ENCODE measurements around the gene RHBDL1. TPM values are rescaled to one million over a fixed set of nuclear protein-coding genes. Genes with fewer than 3 reads are reported as not detected.

Gene RHBDL1
- total and polyA plus RNA-seq, 2 experiments from 2014 or later: 8.4 to 10.1 TPM

GRCh38 chr16:632486-633335 is 42.8 kb upstream of the RHBDL1 start:
- Histone ChIP-seq H3K79me2 (replicated peaks; ENCODE audit: insufficient read depth) (no peaks in the 10 kb centered on the region; the same call in 1 of the 2 replicates), H3K4me3 (no peak overlapping the region), H3K27ac (ENCODE audit: low read depth) (no peak overlapping the region), H3K4me2 (no peak overlapping the region), H3K36me3 (ENCODE audit: insufficient read depth) (no peaks in the 10 kb centered on the region), H4K20me1 (replicated peaks; ENCODE audit: insufficient read depth) (no peaks in the 10 kb centered on the region), H3F3A (replicated peaks; ENCODE audit: low read depth) (0 out of 2 replicates have a peak, but pooled peaks cover 3% of the 10 kb centered on the region), H3K4me1 (ENCODE audit: insufficient read depth) (peaks cover 18% of the 10 kb centered on the region), H3K9me2 (ENCODE audit: insufficient read depth) (no peaks in the 10 kb centered on the region), H2AFZ (no peak overlapping the region), H3K27me3 (ENCODE audit: insufficient read depth) (no peaks in the 10 kb centered on the region)
- TF ChIP-seq JUNB (IDR thresholded peaks at IDR 0.05; ENCODE audit: unreplicated experiment): no peak
- TF ChIP-seq STAT1 (IDR thresholded peaks at IDR 0.05; ENCODE audit: unreplicated experiment): no peak
- no peak for TF ChIP-seq EZH2 (IDR thresholded peaks at IDR 0.05; ENCODE audit: low read depth, unreplicated experiment)
- TF ChIP-seq CTCF (conservative IDR thresholded peaks at IDR 0.05; ENCODE audit: low read depth in 2 of 2): no peak
- TF ChIP-seq CREB1 (CRISPR knock-in tag; IDR thresholded peaks at IDR 0.05; ENCODE audit: low read depth): no peak
- TF ChIP-seq, protein P1, sequence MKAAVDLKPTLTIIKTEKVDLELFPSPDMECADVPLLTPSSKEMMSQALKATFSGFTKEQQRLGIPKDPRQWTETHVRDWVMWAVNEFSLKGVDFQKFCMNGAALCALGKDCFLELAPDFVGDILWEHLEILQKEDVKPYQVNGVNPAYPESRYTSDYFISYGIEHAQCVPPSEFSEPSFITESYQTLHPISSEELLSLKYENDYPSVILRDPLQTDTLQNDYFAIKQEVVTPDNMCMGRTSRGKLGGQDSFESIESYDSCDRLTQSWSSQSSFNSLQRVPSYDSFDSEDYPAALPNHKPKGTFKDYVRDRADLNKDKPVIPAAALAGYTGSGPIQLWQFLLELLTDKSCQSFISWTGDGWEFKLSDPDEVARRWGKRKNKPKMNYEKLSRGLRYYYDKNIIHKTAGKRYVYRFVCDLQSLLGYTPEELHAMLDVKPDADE (IDR thresholded peaks at IDR 0.05): no peak
- no peak for TF ChIP-seq EZH2phosphoT487 (IDR thresholded peaks at IDR 0.05; ENCODE audit: unreplicated experiment)
- no peak for TF ChIP-seq NANOG (IDR thresholded peaks at IDR 0.05; ENCODE audit: borderline replicate concordance)
- no peak for TF ChIP-seq ZNF114 (CRISPR knock-in tag; IDR thresholded peaks at IDR 0.05)
- TF ChIP-seq, protein P2, sequence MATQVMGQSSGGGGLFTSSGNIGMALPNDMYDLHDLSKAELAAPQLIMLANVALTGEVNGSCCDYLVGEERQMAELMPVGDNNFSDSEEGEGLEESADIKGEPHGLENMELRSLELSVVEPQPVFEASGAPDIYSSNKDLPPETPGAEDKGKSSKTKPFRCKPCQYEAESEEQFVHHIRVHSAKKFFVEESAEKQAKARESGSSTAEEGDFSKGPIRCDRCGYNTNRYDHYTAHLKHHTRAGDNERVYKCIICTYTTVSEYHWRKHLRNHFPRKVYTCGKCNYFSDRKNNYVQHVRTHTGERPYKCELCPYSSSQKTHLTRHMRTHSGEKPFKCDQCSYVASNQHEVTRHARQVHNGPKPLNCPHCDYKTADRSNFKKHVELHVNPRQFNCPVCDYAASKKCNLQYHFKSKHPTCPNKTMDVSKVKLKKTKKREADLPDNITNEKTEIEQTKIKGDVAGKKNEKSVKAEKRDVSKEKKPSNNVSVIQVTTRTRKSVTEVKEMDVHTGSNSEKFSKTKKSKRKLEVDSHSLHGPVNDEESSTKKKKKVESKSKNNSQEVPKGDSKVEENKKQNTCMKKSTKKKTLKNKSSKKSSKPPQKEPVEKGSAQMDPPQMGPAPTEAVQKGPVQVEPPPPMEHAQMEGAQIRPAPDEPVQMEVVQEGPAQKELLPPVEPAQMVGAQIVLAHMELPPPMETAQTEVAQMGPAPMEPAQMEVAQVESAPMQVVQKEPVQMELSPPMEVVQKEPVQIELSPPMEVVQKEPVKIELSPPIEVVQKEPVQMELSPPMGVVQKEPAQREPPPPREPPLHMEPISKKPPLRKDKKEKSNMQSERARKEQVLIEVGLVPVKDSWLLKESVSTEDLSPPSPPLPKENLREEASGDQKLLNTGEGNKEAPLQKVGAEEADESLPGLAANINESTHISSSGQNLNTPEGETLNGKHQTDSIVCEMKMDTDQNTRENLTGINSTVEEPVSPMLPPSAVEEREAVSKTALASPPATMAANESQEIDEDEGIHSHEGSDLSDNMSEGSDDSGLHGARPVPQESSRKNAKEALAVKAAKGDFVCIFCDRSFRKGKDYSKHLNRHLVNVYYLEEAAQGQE (IDR thresholded peaks at IDR 0.05; ENCODE audit: unreplicated experiment): no peak
- no peak for TF ChIP-seq POLR2AphosphoS5 (IDR thresholded peaks at IDR 0.05; ENCODE audit: low read depth)
- TF ChIP-seq, protein P3, sequence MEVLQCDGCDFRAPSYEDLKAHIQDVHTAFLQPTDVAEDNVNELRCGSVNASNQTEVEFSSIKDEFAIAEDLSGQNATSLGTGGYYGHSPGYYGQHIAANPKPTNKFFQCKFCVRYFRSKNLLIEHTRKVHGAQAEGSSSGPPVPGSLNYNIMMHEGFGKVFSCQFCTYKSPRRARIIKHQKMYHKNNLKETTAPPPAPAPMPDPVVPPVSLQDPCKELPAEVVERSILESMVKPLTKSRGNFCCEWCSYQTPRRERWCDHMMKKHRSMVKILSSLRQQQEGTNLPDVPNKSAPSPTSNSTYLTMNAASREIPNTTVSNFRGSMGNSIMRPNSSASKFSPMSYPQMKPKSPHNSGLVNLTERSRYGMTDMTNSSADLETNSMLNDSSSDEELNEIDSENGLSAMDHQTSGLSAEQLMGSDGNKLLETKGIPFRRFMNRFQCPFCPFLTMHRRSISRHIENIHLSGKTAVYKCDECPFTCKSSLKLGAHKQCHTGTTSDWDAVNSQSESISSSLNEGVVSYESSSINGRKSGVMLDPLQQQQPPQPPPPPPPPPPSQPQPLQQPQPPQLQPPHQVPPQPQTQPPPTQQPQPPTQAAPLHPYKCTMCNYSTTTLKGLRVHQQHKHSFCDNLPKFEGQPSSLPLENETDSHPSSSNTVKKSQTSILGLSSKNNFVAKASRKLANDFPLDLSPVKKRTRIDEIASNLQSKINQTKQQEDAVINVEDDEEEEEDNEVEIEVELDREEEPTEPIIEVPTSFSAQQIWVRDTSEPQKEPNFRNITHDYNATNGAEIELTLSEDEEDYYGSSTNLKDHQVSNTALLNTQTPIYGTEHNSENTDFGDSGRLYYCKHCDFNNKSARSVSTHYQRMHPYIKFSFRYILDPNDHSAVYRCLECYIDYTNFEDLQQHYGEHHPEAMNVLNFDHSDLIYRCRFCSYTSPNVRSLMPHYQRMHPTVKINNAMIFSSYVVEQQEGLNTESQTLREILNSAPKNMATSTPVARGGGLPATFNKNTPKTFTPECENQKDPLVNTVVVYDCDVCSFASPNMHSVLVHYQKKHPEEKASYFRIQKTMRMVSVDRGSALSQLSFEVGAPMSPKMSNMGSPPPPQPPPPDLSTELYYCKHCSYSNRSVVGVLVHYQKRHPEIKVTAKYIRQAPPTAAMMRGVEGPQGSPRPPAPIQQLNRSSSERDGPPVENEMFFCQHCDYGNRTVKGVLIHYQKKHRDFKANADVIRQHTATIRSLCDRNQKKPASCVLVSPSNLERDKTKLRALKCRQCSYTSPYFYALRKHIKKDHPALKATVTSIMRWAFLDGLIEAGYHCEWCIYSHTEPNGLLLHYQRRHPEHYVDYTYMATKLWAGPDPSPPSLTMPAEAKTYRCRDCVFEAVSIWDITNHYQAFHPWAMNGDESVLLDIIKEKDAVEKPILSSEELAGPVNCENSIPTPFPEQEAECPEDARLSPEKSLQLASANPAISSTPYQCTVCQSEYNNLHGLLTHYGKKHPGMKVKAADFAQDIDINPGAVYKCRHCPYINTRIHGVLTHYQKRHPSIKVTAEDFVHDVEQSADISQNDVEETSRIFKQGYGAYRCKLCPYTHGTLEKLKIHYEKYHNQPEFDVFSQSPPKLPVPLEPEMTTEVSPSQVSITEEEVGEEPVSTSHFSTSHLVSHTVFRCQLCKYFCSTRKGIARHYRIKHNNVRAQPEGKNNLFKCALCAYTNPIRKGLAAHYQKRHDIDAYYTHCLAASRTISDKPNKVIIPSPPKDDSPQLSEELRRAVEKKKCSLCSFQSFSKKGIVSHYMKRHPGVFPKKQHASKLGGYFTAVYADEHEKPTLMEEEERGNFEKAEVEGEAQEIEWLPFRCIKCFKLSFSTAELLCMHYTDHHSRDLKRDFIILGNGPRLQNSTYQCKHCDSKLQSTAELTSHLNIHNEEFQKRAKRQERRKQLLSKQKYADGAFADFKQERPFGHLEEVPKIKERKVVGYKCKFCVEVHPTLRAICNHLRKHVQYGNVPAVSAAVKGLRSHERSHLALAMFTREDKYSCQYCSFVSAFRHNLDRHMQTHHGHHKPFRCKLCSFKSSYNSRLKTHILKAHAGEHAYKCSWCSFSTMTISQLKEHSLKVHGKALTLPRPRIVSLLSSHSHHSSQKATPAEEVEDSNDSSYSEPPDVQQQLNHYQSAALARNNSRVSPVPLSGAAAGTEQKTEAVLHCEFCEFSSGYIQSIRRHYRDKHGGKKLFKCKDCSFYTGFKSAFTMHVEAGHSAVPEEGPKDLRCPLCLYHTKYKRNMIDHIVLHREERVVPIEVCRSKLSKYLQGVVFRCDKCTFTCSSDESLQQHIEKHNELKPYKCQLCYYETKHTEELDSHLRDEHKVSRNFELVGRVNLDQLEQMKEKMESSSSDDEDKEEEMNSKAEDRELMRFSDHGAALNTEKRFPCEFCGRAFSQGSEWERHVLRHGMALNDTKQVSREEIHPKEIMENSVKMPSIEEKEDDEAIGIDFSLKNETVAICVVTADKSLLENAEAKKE (CRISPR knock-in tag; IDR thresholded peaks at IDR 0.05): no peak
- no peak for TF ChIP-seq ZNF331 (CRISPR knock-in tag; IDR thresholded peaks at IDR 0.05; ENCODE audit: low read depth)
- Mint-ChIP-seq H3K4me1 (peaks cover 17% of the 10 kb centered on the region), H3K27me3 (ENCODE audit: insufficient read depth, low read depth, poor library complexity) (peaks cover 17% of the 10 kb centered on the region), H3K9me3 (peaks cover 4% of the 10 kb centered on the region; the same call in 2 of the 3 replicates), H3K27ac (no peak overlapping the region), H3K4me3 (no peak overlapping the region), H3K36me3 (ENCODE audit: low read depth) (no peaks in the 10 kb centered on the region)
- no peak for DNase-seq (ENCODE audit: low spot score)
- ATAC-seq: no peak
